HCEC 1CT (cell line): ENCODE results near the gene GJD2.
A peak's percentile ranks its signal among the peaks of the same experiment; 100 is the strongest.

Experiments
- DNase-seq: peaks from one replicate; pipeline ENCODE4 v3.0.0-alpha.2; 2017

Gene GJD2

DNA sequence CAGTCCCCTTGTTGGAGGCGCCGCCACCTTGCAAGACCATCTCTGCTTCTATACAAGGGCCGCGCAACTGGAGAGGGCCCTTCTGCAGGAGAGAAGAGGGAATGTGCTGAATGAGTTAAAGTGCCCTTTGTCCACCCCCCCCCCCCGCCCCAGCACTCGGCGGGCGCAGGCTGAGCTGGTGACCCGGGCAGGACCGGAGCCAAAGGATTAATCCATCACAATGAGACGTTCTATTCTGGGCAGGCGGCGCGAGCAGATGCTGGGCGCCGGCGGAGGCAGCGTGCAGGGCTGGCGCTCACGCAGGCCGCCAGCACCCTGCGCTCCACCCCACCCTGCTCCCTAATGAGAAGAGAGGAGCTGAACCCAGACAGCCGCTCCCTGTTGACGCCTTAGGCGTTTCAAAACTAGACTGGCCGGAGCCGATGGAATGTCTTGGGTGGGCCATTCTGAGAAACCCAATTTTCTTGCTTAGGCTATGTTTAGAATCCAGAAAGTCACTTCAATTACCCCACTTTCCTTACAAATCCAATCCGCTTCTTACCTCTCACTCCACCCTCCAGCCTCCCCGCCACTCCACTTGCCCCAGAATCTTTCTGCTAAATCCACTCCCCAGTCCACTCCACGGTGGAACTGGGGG, 32.9 kb downstream of the GJD2 start:
- DNase-seq, result peak; percentile 70

DNA sequence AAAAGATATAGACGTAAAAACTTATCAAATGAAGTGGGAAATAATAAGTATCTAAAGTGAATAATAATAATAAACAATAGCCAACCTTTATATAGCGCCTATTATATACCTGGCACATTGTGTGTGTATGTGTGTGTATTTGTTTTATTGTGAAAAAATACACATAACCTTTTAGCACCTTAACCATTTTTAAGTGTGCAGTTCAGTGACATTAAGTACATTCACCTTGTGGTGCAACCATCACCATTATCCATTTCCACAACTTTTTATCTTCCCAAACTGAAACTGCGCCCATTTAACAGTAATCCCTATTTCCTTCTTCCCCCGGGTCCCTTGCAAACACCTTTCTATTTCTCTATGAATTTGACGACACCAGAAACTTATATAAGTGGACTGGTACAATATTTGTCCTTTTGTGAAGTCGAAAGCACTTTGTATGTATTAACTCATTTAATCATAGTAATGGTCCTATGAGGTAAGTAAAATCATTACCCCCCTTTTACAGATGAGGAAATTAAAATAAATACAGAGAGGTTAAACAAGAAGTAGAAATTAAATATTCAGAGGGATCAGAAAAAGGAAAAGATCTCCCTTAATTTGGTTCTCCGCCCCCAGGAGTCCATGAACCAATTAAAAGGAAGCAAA, 33.5 kb downstream of the GJD2 start:
- DNase-seq, result no peak

GRCh38 chr15:34719695-34720094, 35.1 kb downstream of the GJD2 start:
- DNase-seq, result no peak

- no peak for DNase-seq
Measured at GRCh38 chr15:34718681-34719665, 35.8 kb downstream of the GJD2 start.

DNA sequence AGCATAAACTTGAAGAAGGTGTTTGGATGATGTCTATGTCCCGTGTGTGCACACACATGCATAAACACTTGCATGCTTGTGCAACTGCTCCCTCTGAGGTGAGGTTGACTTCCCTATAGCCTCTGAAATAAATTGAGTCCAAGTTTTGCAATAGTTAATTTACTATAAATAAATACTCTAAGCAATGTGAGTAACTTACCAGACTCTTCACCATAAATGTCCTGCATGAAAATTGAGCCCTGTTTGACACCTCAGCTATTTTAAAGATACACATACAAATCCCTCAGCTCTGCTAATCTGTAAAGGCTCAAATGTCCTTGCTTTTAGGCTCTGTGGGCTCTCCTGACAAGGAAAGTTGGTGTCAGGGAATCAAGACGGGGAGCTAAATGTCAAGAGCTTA, 37.1 kb downstream of the GJD2 start:
- no peak for DNase-seq

GRCh38 chr15:34716111-34716510, 38.7 kb downstream of the GJD2 start:
- DNase-seq, result no peak

- no peak for DNase-seq
Measured at GRCh38 chr15:34714476-34715121, 40.2 kb downstream of the GJD2 start.

- DNase-seq, result no peak
Measured at GRCh38 chr15:34713635-34714034, 41.2 kb downstream of the GJD2 start.

DNA sequence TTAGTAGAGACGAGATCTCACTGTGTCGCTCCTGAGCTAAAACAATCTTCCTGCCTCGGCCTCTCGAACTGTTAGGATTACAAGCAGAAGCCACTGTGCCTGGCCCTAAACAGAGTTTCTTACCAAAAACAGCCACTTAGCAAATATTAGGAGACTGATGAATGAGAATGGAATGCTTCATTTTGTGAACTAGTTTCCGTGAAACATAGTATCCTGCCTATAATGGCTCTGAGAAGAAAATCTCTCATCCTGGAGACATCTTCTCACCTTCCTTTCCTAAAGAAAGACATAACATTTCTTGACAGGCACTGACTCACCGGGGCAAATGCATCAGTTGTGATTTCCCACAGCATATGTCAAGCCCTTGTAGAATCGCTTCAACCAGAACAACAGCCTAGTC, 44.9 kb downstream of the GJD2 start:
- DNase-seq, result peak; percentile 15

DNA sequence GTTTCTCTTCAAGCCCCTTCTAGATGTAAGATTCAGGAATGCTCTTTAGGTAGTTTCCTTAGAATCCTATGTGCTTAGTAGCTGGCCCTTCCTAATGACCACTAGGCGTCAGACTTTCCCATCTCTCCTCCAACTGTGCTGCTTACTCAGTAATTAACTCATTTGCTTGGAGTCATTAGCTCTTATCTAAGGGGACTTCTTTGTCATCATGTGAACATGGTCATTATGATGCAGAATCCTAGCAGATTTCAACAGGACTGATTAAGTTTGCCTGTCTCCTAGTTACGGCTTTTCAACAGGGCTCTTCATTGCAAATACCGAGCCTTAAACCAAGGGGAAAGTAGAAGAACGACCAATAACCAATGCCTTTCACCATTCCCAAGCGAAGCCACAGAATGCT, 46.4 kb downstream of the GJD2 start:
- DNase-seq, result peak; percentile 61

DNA sequence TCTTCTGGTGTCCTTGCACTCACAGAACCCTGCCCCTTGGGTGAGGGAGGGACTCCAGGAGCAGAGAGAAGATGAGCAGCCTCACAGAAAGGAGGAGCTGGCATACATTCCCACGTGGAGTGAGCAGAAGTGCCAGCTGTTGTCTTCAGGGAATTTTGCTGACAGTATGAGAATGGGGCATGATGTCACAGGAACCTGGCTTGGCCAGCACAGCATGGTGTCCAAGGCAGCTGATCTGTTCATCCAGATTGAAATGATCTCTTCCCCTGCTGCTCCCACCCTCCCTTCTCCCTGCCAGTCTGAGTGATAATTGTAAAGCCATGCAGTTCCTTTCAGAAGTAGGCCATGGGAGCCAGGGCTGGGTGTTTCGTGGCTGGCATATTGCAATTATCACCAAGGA, 53.3 kb downstream of the GJD2 start:
- no peak for DNase-seq
